IMR-90 (cell line): ENCODE results near the gene THRAP3. TPM values are rescaled to one million over a fixed set of nuclear protein-coding genes. Genes with fewer than 3 reads are reported as not detected.
A peak's percentile ranks its signal among the peaks of the same experiment; 100 is the strongest.

ENCODE experiments used
- ATAC-seq: fragments of 200-7000 bp; cut with Tn5 transposase; 2 replicates; pipeline ENCODE4 v1.9.1; 2020; ENCODE audit warnings: low read depth, mild to moderate bottlenecking, moderate library complexity
- BruUV-seq: library from RNA; stranded (reverse); fragments of 400-500 nt; replicated peaks from 2 replicates; lab custom pipeline; 2021; lab: Mats Ljungman, UMichigan
- CTCF ChIA-PET: fragments of 300-600 bp; formaldehyde crosslinking; extraction: SDS; loops from one replicate; lab custom pipeline; 2021; ENCODE audit warnings: antibody characterized with exemption; lab: Yijun Ruan, JAX
- POLR2A ChIA-PET: fragments of 300-600 bp; sonication (Branson Sonifier 250); formaldehyde crosslinking; loops from one replicate; lab custom pipeline; 2022; ENCODE audit warnings: antibody characterized with exemption; ENCODE audit not compliant: unreplicated experiment; lab: Charles Lee
- DNase-seq: peaks from one replicate; pipeline ENCODE4 v3.0.0; 2013
- H2AFZ ChIP-seq: replicated peaks from 2 replicates; pipeline ENCODE3; 2013; ENCODE audit warnings: low read length, mild to moderate bottlenecking; ENCODE audit not compliant: poor library complexity
- H2AK5ac ChIP-seq: 2 replicates; pipeline ENCODE4 v1.6.1; 2013; ENCODE audit warnings: low read depth, low read length, inconsistent platforms
- H2AK9ac ChIP-seq: replicated peaks from 2 replicates; pipeline ENCODE3; 2013; ENCODE audit warnings: mild to moderate bottlenecking, low read depth, low read length, moderate library complexity; ENCODE audit not compliant: poor library complexity
- H2BK120ac ChIP-seq: 2 replicates; pipeline ENCODE4 v1.6.1; 2013; ENCODE audit warnings: low read depth, low read length, inconsistent platforms
- H2BK15ac ChIP-seq: 3 replicates; pipeline ENCODE4 v1.6.1; 2013; ENCODE audit warnings: low read depth, low read length, inconsistent platforms
- H2BK20ac ChIP-seq: 2 replicates; pipeline ENCODE4 v1.6.1; 2013; ENCODE audit warnings: low read depth, mild to moderate bottlenecking, inconsistent platforms, low read length, moderate library complexity
- H2BK5ac ChIP-seq: 2 replicates; pipeline ENCODE4 v1.6.1; 2013; ENCODE audit warnings: mild to moderate bottlenecking, low read depth, low read length, inconsistent platforms; ENCODE audit not compliant: poor library complexity, severe bottlenecking
- H3K14ac ChIP-seq: replicated peaks from 2 replicates; pipeline ENCODE4 v1.6.1; 2013; ENCODE audit warnings: low read depth, low read length, inconsistent platforms
- H3K18ac ChIP-seq: 2 replicates; pipeline ENCODE4 v1.6.1; 2013; ENCODE audit warnings: low read depth, low read length, control low read depth
- H3K23ac ChIP-seq: 2 replicates; pipeline ENCODE4 v1.6.1; 2013; ENCODE audit warnings: low read depth, low read length, inconsistent platforms
- H3K27ac ChIP-seq: 2 replicates; pipeline ENCODE4 v1.5.1; 2013; ENCODE audit warnings: mild to moderate bottlenecking, control low read depth, low read length; ENCODE audit not compliant: insufficient read depth
- H3K27me3 ChIP-seq: 2 replicates; pipeline ENCODE4 v1.6.1; 2013; ENCODE audit warnings: low read length; ENCODE audit not compliant: control insufficient read depth, insufficient read depth
- H3K36me3 ChIP-seq: 2 replicates; pipeline ENCODE4 v1.6.1; 2013; ENCODE audit warnings: low read length, mixed read lengths; ENCODE audit not compliant: control insufficient read depth, insufficient read depth
- H3K4ac ChIP-seq: 2 replicates; pipeline ENCODE4 v1.6.1; 2013; ENCODE audit warnings: low read depth, low read length, inconsistent platforms
- H3K4me1 ChIP-seq: 2 replicates; pipeline ENCODE4 v1.6.1; 2013; ENCODE audit warnings: low read length, mixed read lengths; ENCODE audit not compliant: control insufficient read depth, insufficient read depth
- H3K4me2 ChIP-seq: 2 replicates; pipeline ENCODE4 v1.6.1; 2013; ENCODE audit warnings: low read depth, mild to moderate bottlenecking, control low read depth, low read length, moderate library complexity
- H3K4me3 ChIP-seq: 2 replicates; pipeline ENCODE4 v1.5.1; 2013; ENCODE audit warnings: low read depth, mild to moderate bottlenecking, control low read depth, low read length, moderate library complexity; ENCODE audit not compliant: insufficient read depth
- H3K56ac ChIP-seq: 2 replicates; pipeline ENCODE4 v1.6.1; 2013; ENCODE audit warnings: low read length, inconsistent platforms; ENCODE audit not compliant: insufficient read depth; ENCODE audit errors: extremely low read depth
- H3K79me1 ChIP-seq, 2 experiments: 2 replicates each; pipeline ENCODE4 v1.6.1; 2013; ENCODE audit warnings: low read length in 2 of 2, inconsistent platforms in 1 of 2, low read depth in 1 of 2
- H3K9ac ChIP-seq: 2 replicates; pipeline ENCODE4 v1.6.1; 2013; ENCODE audit warnings: low read depth, low read length, control low read depth
- H3K9me1 ChIP-seq: 2 replicates; pipeline ENCODE4 v1.6.1; 2013; ENCODE audit warnings: low read length, inconsistent platforms; ENCODE audit not compliant: insufficient read depth
- H3K9me3 ChIP-seq: 2 replicates; pipeline ENCODE4 v1.6.1; 2013; ENCODE audit warnings: low read length; ENCODE audit not compliant: control insufficient read depth, insufficient read depth
- H4K20me1 ChIP-seq: 2 replicates; pipeline ENCODE4 v1.6.1; 2013; ENCODE audit warnings: low read length, inconsistent platforms; ENCODE audit not compliant: insufficient read depth
- H4K5ac ChIP-seq: 2 replicates; pipeline ENCODE4 v1.6.1; 2013; ENCODE audit warnings: mild to moderate bottlenecking, low read depth, low read length, control low read depth
- H4K8ac ChIP-seq, 2 experiments: 2 replicates each; pipeline ENCODE4 v1.6.1; 2013; ENCODE audit warnings: low read depth in 2 of 2, low read length in 2 of 2, control low read depth in 1 of 2, inconsistent platforms in 1 of 2
- H4K91ac ChIP-seq: 2 replicates; pipeline ENCODE4 v1.6.1; 2013; ENCODE audit warnings: low read depth, low read length, inconsistent platforms; ENCODE audit not compliant: insufficient read depth
- CEBPB ChIP-seq: IDR thresholded peaks from 2 replicates; pipeline ENCODE4 v1.6.1; 2012; ENCODE audit warnings: low read depth, low read length, improper control_type of control experiment
- FOS ChIP-seq: fragments of 150-350 bp; IDR thresholded peaks from 2 replicates; pipeline ENCODE4 v1.6.1; 2016; ENCODE audit warnings: low read depth, low read length
- MXI1 ChIP-seq: IDR thresholded peaks from 2 replicates; pipeline ENCODE4 v1.6.1; 2012; ENCODE audit warnings: low read depth, mild to moderate bottlenecking, low read length, moderate library complexity, borderline replicate concordance
- RAD21 ChIP-seq: IDR thresholded peaks from 2 replicates; pipeline ENCODE4 v1.6.1; 2012; ENCODE audit warnings: low read length, improper control_type of control experiment
- SMC3 ChIP-seq: fragments of 150-350 bp; IDR thresholded peaks from 2 replicates; pipeline ENCODE4 v1.6.1; 2016; ENCODE audit warnings: low read depth, mild to moderate bottlenecking, antibody characterized with exemption, low read length, moderate library complexity
- WGBS, 2 experiments: methylation state at CpG; one replicate each; pipeline versions ENCODE4 v1.1.5 to v1.1.7; 2013; ENCODE audit warnings: missing lambda C conversion rate in 2 of 2; ENCODE audit not compliant: insufficient read length in 1 of 2; ENCODE audit errors: extremely low coverage in 2 of 2; 5-methylcytosine and 5-hydroxymethylcytosine counted together
- dilution Hi-C: fragments of 300-500 bp; cut with HindIII; formaldehyde crosslinking; loops from one replicate; pipeline ENCODE4 v1.14.3; 2018; ENCODE audit warnings: low sequenced_read_pairs; ENCODE audit not compliant: unreplicated experiment
- in situ Hi-C: fragments of 300-500 bp; cut with MboI; formaldehyde crosslinking; loops from 3 replicates; pipeline ENCODE4 v1.14.3; 2019; ENCODE audit warnings: low sequenced_read_pairs, inconsistent platforms, mixed read lengths
- intact Hi-C: fragments of 100-400 bp; cut with micrococcal nuclease; formaldehyde crosslinking; loops from 2 replicates; pipeline ENCODE4 v1.10.0; 2022
- polyA plus RNA-seq, 3 experiments: library from polyadenylated mRNA; depleted of rRNA; stranded (reverse); fragments of >200 nt; gene quantifications; 2 replicates each; pipeline ENCODE4 v1.2.3, GENCODE V29; 2012; ENCODE audit warnings: low replicate concordance in 1 of 3
- total RNA-seq: library from RNA; depleted of rRNA; stranded (reverse); fragments of >200 nt; gene quantifications from 2 replicates; pipeline ENCODE4 v1.2.3, GENCODE V29; 2012

THRAP3 gene
- total and polyA plus RNA-seq, 2 of the 4 experiments (the other 2 are of a cell fraction), result 60.6 to 66.5 TPM

DNA sequence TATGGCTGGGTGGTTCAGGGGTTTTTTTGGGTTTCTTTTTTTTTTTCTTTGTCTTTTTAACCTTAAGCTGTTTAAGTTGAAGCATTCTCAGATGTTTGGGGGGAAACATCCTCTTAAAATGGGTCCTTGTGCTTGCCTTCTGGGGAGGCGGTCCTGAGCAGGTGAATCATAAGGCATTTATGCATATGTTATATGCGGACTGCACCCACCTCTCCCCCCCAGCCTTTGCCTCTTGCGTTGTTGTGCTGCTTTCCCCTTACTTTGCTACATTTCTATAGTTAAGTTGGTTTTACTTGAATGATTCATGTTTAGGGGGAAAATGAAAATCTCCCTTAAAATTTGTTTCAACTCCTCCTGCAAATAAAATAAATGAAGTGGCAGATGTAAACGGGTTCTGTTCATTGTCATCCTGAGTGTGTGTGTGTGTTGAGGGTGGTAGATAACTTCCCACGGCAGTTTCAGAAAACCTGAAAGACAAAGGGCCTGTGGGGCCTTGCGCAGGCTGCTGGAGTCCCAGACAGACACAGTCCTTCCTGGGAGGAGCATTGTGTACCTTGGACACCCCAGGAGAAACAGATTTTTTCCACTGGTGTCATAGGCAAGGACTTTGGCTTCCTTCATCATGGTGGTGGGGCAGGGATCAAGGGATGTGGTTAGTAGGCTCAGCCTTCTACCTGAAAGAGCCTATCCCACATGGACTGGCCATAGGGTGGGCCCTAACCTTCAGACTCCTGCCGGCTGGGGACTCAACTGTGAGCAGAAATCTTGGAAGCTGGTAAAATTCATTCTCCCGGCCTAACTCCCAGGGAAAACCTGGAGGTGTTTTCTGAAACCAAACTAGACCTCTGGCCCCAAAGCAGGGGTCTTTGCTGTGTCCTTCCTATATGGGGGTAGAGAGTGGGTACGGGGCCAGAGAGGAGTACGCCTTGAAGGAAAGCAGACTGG lies 81.0 kb downstream of the THRAP3 start:
- POLR2A ChIA-PET, result no interaction called here

More for the DNA sequence above, 81.0 kb downstream of the THRAP3 start:
- no TSS peak for BruUV-seq
- Histone ChIP-seq H3K56ac (no peak overlapping the region), H3K4me1 (peaks cover 8% of the 10 kb centered on the region), H2BK20ac (no peak overlapping the region), H2AK9ac (peak overlapping the region; percentile 23), H4K20me1 (peaks cover 10% of the 10 kb centered on the region; the same call in 1 of the 2 replicates), H3K9me3 (no peaks in the 10 kb centered on the region), H3K79me1 (peaks cover 24 to 62% of the 10 kb centered on the region in 2 experiments; a peak in 3 of 4 replicates), H4K5ac (no peak overlapping the region), H3K18ac (no peak overlapping the region), H3K9ac (no peak overlapping the region), H4K91ac (no peak overlapping the region), H3K23ac (peak overlapping the region; percentile 55; the same call in 1 of the 2 replicates), H2BK5ac (no peak overlapping the region), H2BK15ac (no peak overlapping the region), H3K4ac (no peak overlapping the region), H4K8ac (no peak overlapping the region), H3K4me2 (no peak overlapping the region), H3K36me3 (peaks cover 38% of the 10 kb centered on the region), H2AK5ac (no peak overlapping the region), H3K4me3 (no peak overlapping the region), H3K27me3 (no peaks in the 10 kb centered on the region), H3K27ac (no peak overlapping the region), H2BK120ac (no peak overlapping the region), H3K14ac (no peak overlapping the region), H3K9me1 (peaks cover 14% of the 10 kb centered on the region), H2AFZ (no peak overlapping the region)
- in situ Hi-C loops, result no loop called here
- DNase-seq, result no peak
- whole genome bisulfite sequencing, 2 experiments, result 37% methylated on average over 2 of the region's 10 CpGs; no CpG with 5 or more reads in 1 of the 2 experiments
- intact Hi-C loops, result no loop called here
- no peak for ATAC-seq
- dilution Hi-C loops, result no loop called here
- CTCF ChIA-PET, result no interaction called here
- TF ChIP-seq SMC3 (no peak), CEBPB (no peak), FOS (no peak), MXI1 (no peak), RAD21 (no peak)
